GM18526 (cell line): Measurements from ENCODE around the gene TMEM272.
A peak's percentile ranks its signal among the peaks of the same experiment; 100 is the strongest.

Source experiments
- POLR2A ChIP-seq: IDR thresholded peaks from 3 replicates; pipeline ENCODE4 v1.6.1; 2011; ENCODE audit not compliant: insufficient read length; ENCODE audit errors: extremely low read depth

The TMEM272 gene

GRCh38 chr13:51805925-51806324 is 39.1 kb downstream of the TMEM272 start:
- TF ChIP-seq POLR2A = no peak

- TF ChIP-seq POLR2A = no peak
Measured at GRCh38 chr13:51805313-51805712, 39.7 kb downstream of the TMEM272 start.

- TF ChIP-seq POLR2A = peak; percentile 10
Measured at GRCh38 chr13:51804295-51805172, 40.4 kb downstream of the TMEM272 start.

GRCh38 chr13:51803422-51804294 is 41.3 kb downstream of the TMEM272 start, which contains the start of gene DHRS12:
Gene DHRS12 (minus strand): TSS chr13:51804163. CDS start chr13:51799659, 4,504 bp downstream.
- peak; percentile 66 for TF ChIP-seq POLR2A

GRCh38 chr13:51802631-51803418 is 42.2 kb downstream of the TMEM272 start:
- TF ChIP-seq POLR2A = no peak

- TF ChIP-seq POLR2A = no peak
Measured at GRCh38 chr13:51801631-51802099, 43.3 kb downstream of the TMEM272 start.

GRCh38 chr13:51800486-51800885 is 44.5 kb downstream of the TMEM272 start:
- no peak for TF ChIP-seq POLR2A

- no peak for TF ChIP-seq POLR2A
Measured at GRCh38 chr13:51799261-51799660, 45.7 kb downstream of the TMEM272 start.

GRCh38 chr13:51797664-51798488 is 47.1 kb downstream of the TMEM272 start:
- no peak for TF ChIP-seq POLR2A

- TF ChIP-seq POLR2A = no peak
Measured at GRCh38 chr13:51796546-51796945, 48.4 kb downstream of the TMEM272 start.

GRCh38 chr13:51795419-51795818 is 49.6 kb downstream of the TMEM272 start:
- TF ChIP-seq POLR2A = no peak

- no peak for TF ChIP-seq POLR2A
Measured at GRCh38 chr13:51794964-51795363, 50.0 kb downstream of the TMEM272 start.

- TF ChIP-seq POLR2A = no peak
Measured at GRCh38 chr13:51793570-51794271, 51.3 kb downstream of the TMEM272 start.
